Measurements from ENCODE around the gene ULBP2. TPM values are rescaled to one million over a fixed set of nuclear protein-coding genes. Genes with fewer than 3 reads are reported as not detected.

Gene ULBP2
- under 1 TPM in 2 of 4 donors, not detected in 2; 0.21 to 0.34 TPM for total RNA-seq

GRCh38 chr6:149941583-149942460, at the start of gene ULBP2:
ULBP2 (plus strand) TSS chr6:149942014; CDS start chr6:149942073, 59 bp downstream.
- no peak within 1 kb of the TSS for H3K27ac ChIP-seq
- H3K27me3 ChIP-seq, result peaks cover 25 to 50% of the 10 kb centered on the region in 2 donors
- H3K36me3 ChIP-seq, result no peaks in the 10 kb centered on the region
- peak; percentile 68 to 69 for DNase-seq
- no peaks in the 10 kb centered on the region for H3K9me3 ChIP-seq
- peaks cover 0 to 11% of the 10 kb centered on the region in 2 donors for H3K4me1 ChIP-seq
- peak within 1 kb of the TSS; percentile 16 to 30 for H3K4me3 ChIP-seq
- TF ChIP-seq POLR2A (IDR thresholded peaks at IDR 0.05) (peak in 1 of 2 donors; percentile 47), CTCF (IDR thresholded peaks at IDR 0.05) (no peak)
- intact Hi-C loops (cut with DNase I; ENCODE audit: low total_unique reads), result no loop called here

GRCh38 chr6:149895048-149895590, 46.7 kb upstream of the ULBP2 start:
- H3K27me3 ChIP-seq, result no peaks in the 10 kb centered on the region
- TF ChIP-seq CTCF (IDR thresholded peaks at IDR 0.05) (no peak), POLR2A (IDR thresholded peaks at IDR 0.05) (no peak)
- no peak overlapping the region for H3K4me3 ChIP-seq
- intact Hi-C loops (cut with DNase I; ENCODE audit: low total_unique reads), result no loop called here
- peak; percentile 52 to 66 for DNase-seq
- H3K36me3 ChIP-seq, result no peaks in the 10 kb centered on the region
- peak overlapping the region; percentile 72 to 76 for H3K27ac ChIP-seq
- H3K4me1 ChIP-seq, result no peaks in the 10 kb centered on the region
- H3K9me3 ChIP-seq, result no peaks in the 10 kb centered on the region

- Histone ChIP-seq H3K27me3 (no peaks in the 10 kb centered on the region), H3K36me3 (no peaks in the 10 kb centered on the region), H3K4me1 (no peaks in the 10 kb centered on the region), H3K4me3 (no peak overlapping the region), H3K9me3 (no peaks in the 10 kb centered on the region), H3K27ac (peak overlapping the region; percentile 72 to 76)
- TF ChIP-seq POLR2A (IDR thresholded peaks at IDR 0.05), result no peak
- no peak for TF ChIP-seq CTCF (IDR thresholded peaks at IDR 0.05)
- DNase-seq, result peak in 1 of 2 donors; percentile 71
- intact Hi-C loops (cut with DNase I; ENCODE audit: low total_unique reads), result no loop called here
Measured at GRCh38 chr6:149895833-149896271, 46.0 kb upstream of the ULBP2 start.

- peak overlapping the region; percentile 72 to 76 for H3K27ac ChIP-seq
- intact Hi-C loops (cut with DNase I; ENCODE audit: low total_unique reads), result no loop called here
- no peaks in the 10 kb centered on the region for H3K27me3 ChIP-seq
- H3K36me3 ChIP-seq, result no peaks in the 10 kb centered on the region
- no peaks in the 10 kb centered on the region for H3K9me3 ChIP-seq
- TF ChIP-seq POLR2A (IDR thresholded peaks at IDR 0.05) (no peak), CTCF (IDR thresholded peaks at IDR 0.05) (no peak)
- H3K4me3 ChIP-seq, result no peak overlapping the region
- DNase-seq, result no peak
- no peaks in the 10 kb centered on the region for H3K4me1 ChIP-seq
Measured at GRCh38 chr6:149896491-149896890, 45.3 kb upstream of the ULBP2 start.
